Measurements from ENCODE around the gene INTS3. TPM values are rescaled to one million over a fixed set of nuclear protein-coding genes. Genes with fewer than 3 reads are reported as not detected.

The INTS3 gene
- total and polyA plus RNA-seq, 9 of the 15 experiments (the other 6 are each of a cell fraction or from before 2014, with no cell fraction given) = 6.3 to 24.1 (median 14.3) TPM

DNA sequence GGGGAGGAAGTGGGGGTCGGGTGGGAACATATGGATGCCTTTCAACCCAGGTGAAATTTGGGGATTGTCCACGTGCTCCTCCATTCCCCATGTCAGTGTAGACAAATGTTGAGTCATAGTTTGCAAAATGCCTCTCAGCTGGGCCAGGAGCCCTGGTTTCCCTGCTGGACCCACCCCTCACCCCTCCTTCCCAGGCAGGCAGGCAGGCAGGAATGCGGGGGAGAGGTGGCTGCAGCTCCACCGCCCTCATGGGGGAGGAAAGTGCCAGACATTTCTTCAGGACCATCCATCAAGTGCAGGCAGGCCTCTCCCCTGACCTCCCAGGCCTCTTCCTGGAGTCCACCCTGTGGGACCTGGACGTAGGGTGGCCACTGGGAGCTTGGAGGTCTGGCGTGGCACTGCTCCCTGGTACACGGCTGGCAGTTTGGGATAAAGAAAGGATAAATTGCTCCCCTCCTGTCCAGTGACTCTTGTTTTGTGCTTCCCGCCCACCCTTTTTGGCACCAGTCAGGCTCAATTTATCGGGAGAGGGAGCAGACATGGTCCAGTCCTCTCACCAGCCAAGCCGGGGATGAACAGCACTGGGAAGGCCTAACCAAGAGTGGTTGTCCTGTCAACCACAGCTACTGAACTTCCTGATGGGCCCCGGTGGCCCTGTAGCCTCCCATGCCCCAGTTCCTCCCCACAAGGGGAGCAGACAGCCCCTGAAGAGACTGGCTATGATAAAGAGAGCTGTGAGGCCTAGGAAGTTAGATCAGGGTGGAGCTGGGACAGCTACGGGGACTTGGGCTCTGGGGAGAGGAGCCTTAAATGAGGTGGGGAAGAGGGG, 30.4 kb upstream of the INTS3 start (continued):
- TF ChIP-seq, protein P1, sequence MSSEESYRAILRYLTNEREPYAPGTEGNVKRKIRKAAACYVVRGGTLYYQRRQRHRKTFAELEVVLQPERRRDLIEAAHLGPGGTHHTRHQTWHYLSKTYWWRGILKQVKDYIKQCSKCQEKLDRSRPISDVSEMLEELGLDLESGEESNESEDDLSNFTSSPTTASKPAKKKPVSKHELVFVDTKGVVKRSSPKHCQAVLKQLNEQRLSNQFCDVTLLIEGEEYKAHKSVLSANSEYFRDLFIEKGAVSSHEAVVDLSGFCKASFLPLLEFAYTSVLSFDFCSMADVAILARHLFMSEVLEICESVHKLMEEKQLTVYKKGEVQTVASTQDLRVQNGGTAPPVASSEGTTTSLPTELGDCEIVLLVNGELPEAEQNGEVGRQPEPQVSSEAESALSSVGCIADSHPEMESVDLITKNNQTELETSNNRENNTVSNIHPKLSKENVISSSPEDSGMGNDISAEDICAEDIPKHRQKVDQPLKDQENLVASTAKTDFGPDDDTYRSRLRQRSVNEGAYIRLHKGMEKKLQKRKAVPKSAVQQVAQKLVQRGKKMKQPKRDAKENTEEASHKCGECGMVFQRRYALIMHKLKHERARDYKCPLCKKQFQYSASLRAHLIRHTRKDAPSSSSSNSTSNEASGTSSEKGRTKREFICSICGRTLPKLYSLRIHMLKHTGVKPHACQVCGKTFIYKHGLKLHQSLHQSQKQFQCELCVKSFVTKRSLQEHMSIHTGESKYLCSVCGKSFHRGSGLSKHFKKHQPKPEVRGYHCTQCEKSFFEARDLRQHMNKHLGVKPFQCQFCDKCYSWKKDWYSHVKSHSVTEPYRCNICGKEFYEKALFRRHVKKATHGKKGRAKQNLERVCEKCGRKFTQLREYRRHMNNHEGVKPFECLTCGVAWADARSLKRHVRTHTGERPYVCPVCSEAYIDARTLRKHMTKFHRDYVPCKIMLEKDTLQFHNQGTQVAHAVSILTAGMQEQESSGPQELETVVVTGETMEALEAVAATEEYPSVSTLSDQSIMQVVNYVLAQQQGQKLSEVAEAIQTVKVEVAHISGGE (CRISPR knock-in tag; IDR thresholded peaks at IDR 0.05) = no peak; a peak in 2 of 6 replicates
- TF ChIP-seq TAF15 (IDR thresholded peaks at IDR 0.05; ENCODE audit: low read depth, low read length) (no peak), MAFK (IDR thresholded peaks at IDR 0.05; ENCODE audit: low read length) (peak; percentile 48; the same call in 1 of the 2 replicates), ZNF778 (CRISPR knock-in tag; IDR thresholded peaks at IDR 0.05) (no peak), MTA2 (IDR thresholded peaks at IDR 0.05; ENCODE audit: low read depth) (no peak), FOXK2 (conservative IDR thresholded peaks at IDR 0.05 in 1 of 2, IDR thresholded peaks at IDR 0.05 in 1 of 2; ENCODE audit: low read depth in 2 of 2) (no peak), TARDBP (IDR thresholded peaks at IDR 0.05) (no peak), ZNF121 (CRISPR knock-in tag; conservative IDR thresholded peaks at IDR 0.05) (no peak), ZFP30 (CRISPR knock-in tag; IDR thresholded peaks at IDR 0.05; ENCODE audit: borderline replicate concordance) (no peak), HMG20B (CRISPR knock-in tag; IDR thresholded peaks at IDR 0.05) (no peak), NR2F6 (CRISPR knock-in tag; IDR thresholded peaks at IDR 0.05) (no peak), TEAD4 (IDR thresholded peaks at IDR 0.05; ENCODE audit: low read length) (peak; percentile 82), TEAD4 (CRISPR knock-in tag; IDR thresholded peaks at IDR 0.05; ENCODE audit: borderline replicate concordance) (no peak), ZNF316 (IDR thresholded peaks at IDR 0.05) (peak; percentile 73)
- TF ChIP-seq, protein P2, sequence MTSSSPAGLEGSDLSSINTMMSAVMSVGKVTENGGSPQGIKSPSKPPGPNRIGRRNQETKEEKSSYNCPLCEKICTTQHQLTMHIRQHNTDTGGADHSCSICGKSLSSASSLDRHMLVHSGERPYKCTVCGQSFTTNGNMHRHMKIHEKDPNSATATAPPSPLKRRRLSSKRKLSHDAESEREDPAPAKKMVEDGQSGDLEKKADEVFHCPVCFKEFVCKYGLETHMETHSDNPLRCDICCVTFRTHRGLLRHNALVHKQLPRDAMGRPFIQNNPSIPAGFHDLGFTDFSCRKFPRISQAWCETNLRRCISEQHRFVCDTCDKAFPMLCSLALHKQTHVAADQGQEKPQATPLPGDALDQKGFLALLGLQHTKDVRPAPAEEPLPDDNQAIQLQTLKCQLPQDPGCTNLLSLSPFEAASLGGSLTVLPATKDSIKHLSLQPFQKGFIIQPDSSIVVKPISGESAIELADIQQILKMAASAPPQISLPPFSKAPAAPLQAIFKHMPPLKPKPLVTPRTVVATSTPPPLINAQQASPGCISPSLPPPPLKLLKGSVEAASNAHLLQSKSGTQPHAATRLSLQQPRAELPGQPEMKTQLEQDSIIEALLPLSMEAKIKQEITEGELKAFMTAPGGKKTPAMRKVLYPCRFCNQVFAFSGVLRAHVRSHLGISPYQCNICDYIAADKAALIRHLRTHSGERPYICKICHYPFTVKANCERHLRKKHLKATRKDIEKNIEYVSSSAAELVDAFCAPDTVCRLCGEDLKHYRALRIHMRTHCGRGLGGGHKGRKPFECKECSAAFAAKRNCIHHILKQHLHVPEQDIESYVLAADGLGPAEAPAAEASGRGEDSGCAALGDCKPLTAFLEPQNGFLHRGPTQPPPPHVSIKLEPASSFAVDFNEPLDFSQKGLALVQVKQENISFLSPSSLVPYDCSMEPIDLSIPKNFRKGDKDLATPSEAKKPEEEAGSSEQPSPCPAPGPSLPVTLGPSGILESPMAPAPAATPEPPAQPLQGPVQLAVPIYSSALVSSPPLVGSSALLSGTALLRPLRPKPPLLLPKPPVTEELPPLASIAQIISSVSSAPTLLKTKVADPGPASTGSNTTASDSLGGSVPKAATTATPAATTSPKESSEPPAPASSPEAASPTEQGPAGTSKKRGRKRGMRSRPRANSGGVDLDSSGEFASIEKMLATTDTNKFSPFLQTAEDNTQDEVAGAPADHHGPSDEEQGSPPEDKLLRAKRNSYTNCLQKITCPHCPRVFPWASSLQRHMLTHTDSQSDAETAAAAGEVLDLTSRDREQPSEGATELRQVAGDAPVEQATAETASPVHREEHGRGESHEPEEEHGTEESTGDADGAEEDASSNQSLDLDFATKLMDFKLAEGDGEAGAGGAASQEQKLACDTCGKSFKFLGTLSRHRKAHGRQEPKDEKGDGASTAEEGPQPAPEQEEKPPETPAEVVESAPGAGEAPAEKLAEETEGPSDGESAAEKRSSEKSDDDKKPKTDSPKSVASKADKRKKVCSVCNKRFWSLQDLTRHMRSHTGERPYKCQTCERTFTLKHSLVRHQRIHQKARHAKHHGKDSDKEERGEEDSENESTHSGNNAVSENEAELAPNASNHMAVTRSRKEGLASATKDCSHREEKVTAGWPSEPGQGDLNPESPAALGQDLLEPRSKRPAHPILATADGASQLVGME (CRISPR knock-in tag; IDR thresholded peaks at IDR 0.05) = 0 out of 2 replicates have a peak, but pooled peaks have one; percentile 50
- TF ChIP-seq, protein P3, sequence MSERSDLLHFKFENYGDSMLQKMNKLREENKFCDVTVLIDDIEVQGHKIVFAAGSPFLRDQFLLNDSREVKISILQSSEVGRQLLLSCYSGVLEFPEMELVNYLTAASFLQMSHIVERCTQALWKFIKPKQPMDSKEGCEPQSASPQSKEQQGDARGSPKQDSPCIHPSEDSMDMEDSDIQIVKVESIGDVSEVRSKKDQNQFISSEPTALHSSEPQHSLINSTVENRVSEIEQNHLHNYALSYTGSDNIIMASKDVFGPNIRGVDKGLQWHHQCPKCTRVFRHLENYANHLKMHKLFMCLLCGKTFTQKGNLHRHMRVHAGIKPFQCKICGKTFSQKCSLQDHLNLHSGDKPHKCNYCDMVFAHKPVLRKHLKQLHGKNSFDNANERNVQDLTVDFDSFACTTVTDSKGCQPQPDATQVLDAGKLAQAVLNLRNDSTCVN (CRISPR knock-in tag; IDR thresholded peaks at IDR 0.05) = no peak

Data from K562 (cell line).